HG03095 (cell line): Measurements from ENCODE around the gene NRXN3.
"Not testable (repeated sequence)": the region's sequence is repeated elsewhere in the genome, so short reads cannot be mapped to it uniquely, and the experiment has no call there.

ENCODE experiments used
- ATAC-seq: cut with Tn5 transposase; IDR thresholded peaks from one replicate; pipeline ENCODE4 v1.9.1; 2021; ENCODE audit warnings: moderate library complexity; ENCODE audit not compliant: unreplicated experiment

The NRXN3 gene

GRCh38 chr14:78469947-78470346, 299.8 kb downstream of the NRXN3 start:
- no peak for ATAC-seq

GRCh38 chr14:78479127-78479780, 309.1 kb downstream of the NRXN3 start:
- ATAC-seq, result no peak

GRCh38 chr14:78484028-78484427, 313.9 kb downstream of the NRXN3 start:
- ATAC-seq, result no peak

GRCh38 chr14:78486081-78486480, 315.9 kb downstream of the NRXN3 start:
- ATAC-seq, result no peak

GRCh38 chr14:78486621-78487020, 316.4 kb downstream of the NRXN3 start:
- ATAC-seq, result no peak

- ATAC-seq, result not testable (repeated sequence)
Observed at GRCh38 chr14:78487573-78487972, 317.4 kb downstream of the NRXN3 start.

- ATAC-seq, result no peak
Observed at GRCh38 chr14:78488938-78489337, 318.8 kb downstream of the NRXN3 start.

- ATAC-seq, result no peak
Observed at GRCh38 chr14:78491048-78491447, 320.9 kb downstream of the NRXN3 start.

- no peak for ATAC-seq
Observed at GRCh38 chr14:78498062-78498595, 328.0 kb downstream of the NRXN3 start.

- no peak for ATAC-seq
Observed at GRCh38 chr14:78501909-78502308, 331.7 kb downstream of the NRXN3 start.

GRCh38 chr14:78508023-78508422, 337.9 kb downstream of the NRXN3 start:
- no peak for ATAC-seq

GRCh38 chr14:78509516-78509915, 339.3 kb downstream of the NRXN3 start:
- no peak for ATAC-seq

GRCh38 chr14:78512021-78512420, 341.8 kb downstream of the NRXN3 start:
- ATAC-seq, result no peak

GRCh38 chr14:78519863-78520262, 349.7 kb downstream of the NRXN3 start:
- no peak for ATAC-seq

- ATAC-seq, result no peak
Observed at GRCh38 chr14:78524196-78524595, 354.0 kb downstream of the NRXN3 start.

- no peak for ATAC-seq
Observed at GRCh38 chr14:78524766-78525165, 354.6 kb downstream of the NRXN3 start.

- no peak for ATAC-seq
Observed at GRCh38 chr14:78530078-78530477, 359.9 kb downstream of the NRXN3 start.

GRCh38 chr14:78534141-78534540, 364.0 kb downstream of the NRXN3 start:
- no peak for ATAC-seq

GRCh38 chr14:78535041-78535440, 364.9 kb downstream of the NRXN3 start:
- no peak for ATAC-seq

- not testable (repeated sequence) for ATAC-seq
Observed at GRCh38 chr14:78541788-78542187, 371.6 kb downstream of the NRXN3 start.

GRCh38 chr14:78543433-78543832, 373.3 kb downstream of the NRXN3 start:
- no peak for ATAC-seq

GRCh38 chr14:78561074-78561473, 390.9 kb downstream of the NRXN3 start:
- no peak for ATAC-seq
